GM18502 (cell line): ENCODE data around the gene UBE3C.

Experiments
- ATAC-seq: cut with Tn5 transposase; IDR thresholded peaks from one replicate; pipeline ENCODE4 v1.9.1; 2021; ENCODE audit warnings: mild to moderate bottlenecking; ENCODE audit not compliant: unreplicated experiment, poor library complexity

UBE3C gene

GRCh38 chr7:157165987-157166386 is 27.3 kb downstream of the UBE3C start:
- no peak for ATAC-seq

- ATAC-seq, result no peak
Observed at GRCh38 chr7:157168571-157168970, 29.8 kb downstream of the UBE3C start.

GRCh38 chr7:157176771-157177170 is 38.0 kb downstream of the UBE3C start:
- ATAC-seq, result no peak

GRCh38 chr7:157177333-157177982 is 38.7 kb downstream of the UBE3C start:
- ATAC-seq, result no peak

GRCh38 chr7:157177983-157178381 is 39.3 kb downstream of the UBE3C start:
- ATAC-seq, result no peak

- no peak for ATAC-seq
Observed at GRCh38 chr7:157183832-157184231, 45.1 kb downstream of the UBE3C start.

GRCh38 chr7:157188091-157188665 is 49.5 kb downstream of the UBE3C start:
- no peak for ATAC-seq

- no peak for ATAC-seq
Observed at GRCh38 chr7:157189405-157189804, 50.7 kb downstream of the UBE3C start.

GRCh38 chr7:157192861-157193260 is 54.1 kb downstream of the UBE3C start:
- ATAC-seq, result no peak

GRCh38 chr7:157193274-157193673 is 54.5 kb downstream of the UBE3C start:
- no peak for ATAC-seq

GRCh38 chr7:157194948-157195347 is 56.2 kb downstream of the UBE3C start:
- ATAC-seq, result no peak

GRCh38 chr7:157195868-157196267 is 57.1 kb downstream of the UBE3C start:
- ATAC-seq, result no peak

- ATAC-seq, result no peak
Observed at GRCh38 chr7:157204134-157204533, 65.4 kb downstream of the UBE3C start.

GRCh38 chr7:157205438-157205837 is 66.7 kb downstream of the UBE3C start:
- no peak for ATAC-seq

- ATAC-seq, result no peak
Observed at GRCh38 chr7:157208571-157209413, 70.1 kb downstream of the UBE3C start.

- no peak for ATAC-seq
Observed at GRCh38 chr7:157210682-157211081, 72.0 kb downstream of the UBE3C start.

GRCh38 chr7:157211690-157212089 is 73.0 kb downstream of the UBE3C start:
- ATAC-seq, result no peak

- ATAC-seq, result peak; percentile 94
Observed at GRCh38 chr7:157219154-157219553, 80.4 kb downstream of the UBE3C start.

GRCh38 chr7:157220916-157221569 is 82.3 kb downstream of the UBE3C start:
- ATAC-seq, result no peak

GRCh38 chr7:157222687-157223086 is 84.0 kb downstream of the UBE3C start:
- no peak for ATAC-seq

- ATAC-seq, result no peak
Observed at GRCh38 chr7:157224627-157225026, 85.9 kb downstream of the UBE3C start.
